Uterus (tissue), 4 donors: ENCODE results near the gene L2HGDH. TPM values are rescaled to one million over a fixed set of nuclear protein-coding genes. Genes with fewer than 3 reads are reported as not detected.
A peak's percentile ranks its signal among the peaks of the same experiment; 100 is the strongest.

Experiments
- DNase-seq, 2 donors: peaks; one replicate each; pipeline ENCODE4 v3.0.0-alpha.2; 2019 to 2020
- H3K27ac ChIP-seq, 2 donors: fragments of 200-600 bp; sonication (generic); 1 replicate in 1 of 2; 2 replicates in 1 of 2; pipeline ENCODE4 v1.5.1; 2016 to 2018
- H3K27me3 ChIP-seq, 2 donors: fragments of 200-600 bp; sonication (generic); one replicate each; pipeline ENCODE4 v1.5.1; 2018 to 2019; ENCODE audit warnings: control low read depth in 1 of 2
- H3K36me3 ChIP-seq, 2 donors: fragments of 200-600 bp; sonication (generic); one replicate each; pipeline ENCODE4 v1.5.1; 2019; ENCODE audit warnings: control low read depth in 1 of 2
- H3K4me1 ChIP-seq, 2 donors: fragments of 200-600 bp; sonication (generic); one replicate each; pipeline ENCODE4 v1.5.1; 2018 to 2019; ENCODE audit warnings: control low read depth in 1 of 2
- H3K4me3 ChIP-seq, 2 donors: fragments of 200-600 bp; sonication (generic); 1 replicate in 1 of 2; 2 replicates in 1 of 2; pipeline ENCODE4 v1.5.1; 2018 to 2019; ENCODE audit warnings: mild to moderate bottlenecking in 1 of 2
- H3K9me3 ChIP-seq, 2 donors: fragments of 200-600 bp; sonication (generic); one replicate each; pipeline ENCODE4 v1.5.1; 2019; ENCODE audit warnings: control low read depth in 1 of 2
- CTCF ChIP-seq, 4 experiments: fragments of 200-600 bp in 2 of 4; fragments of 450-650 bp in 2 of 4; sonication (generic) in 2 of 4; IDR thresholded peaks; one replicate each; pipeline ENCODE4 v1.5.1; 2016 to 2019; ENCODE audit warnings: antibody characterized with exemption in 4 of 4, mild to moderate bottlenecking in 2 of 4, moderate library complexity in 1 of 4
- POLR2A ChIP-seq, 2 donors: fragments of 450-650 bp; IDR thresholded peaks; one replicate each; pipeline ENCODE4 v1.6.1; 2016; ENCODE audit warnings: antibody characterized with exemption in 2 of 2, mild to moderate bottlenecking in 1 of 2, moderate library complexity in 1 of 2
- intact Hi-C: fragments of 100-400 bp; cut with DNase I; formaldehyde crosslinking; loops from one replicate; pipeline ENCODE4 v1.15.1; 2023; ENCODE audit warnings: low total_unique reads
- total RNA-seq, 4 donors: library from RNA; depleted of rRNA in 3 of 4; stranded (reverse); fragments of >200 nt in 3 of 4; gene quantifications; one replicate each; pipeline versions ENCODE4 v1.1.0 to v1.2.4, GENCODE V29; 2014 to 2023
- donor health status: DM: yes; HTN: yes; CAD: no.

L2HGDH gene
- total RNA-seq, 4 donors from 2014 or later = 0.29 to 7.9 (median 2.5) TPM

GRCh38 chr14:50334211-50334610 lies 22.2 kb upstream of the L2HGDH start:
- TF ChIP-seq CTCF (IDR thresholded peaks at IDR 0.05) (no peak), POLR2A (IDR thresholded peaks at IDR 0.05) (no peak)
- Histone ChIP-seq H3K27ac (peak overlapping the region; percentile 76 to 96), H3K36me3 (no peaks in the 10 kb centered on the region), H3K4me1 (peaks cover 3 to 9% of the 10 kb centered on the region in 2 donors), H3K4me3 (no peak overlapping the region), H3K27me3 (no peaks in the 10 kb centered on the region), H3K9me3 (no peaks in the 10 kb centered on the region)
- DNase-seq = no peak
- intact Hi-C loops = no loop called here

- Histone ChIP-seq H3K27me3 (no peaks in the 10 kb centered on the region), H3K27ac (peak overlapping the region; percentile 35 to 64), H3K4me1 (peaks cover 0 to 9% of the 10 kb centered on the region in 2 donors), H3K4me3 (no peak overlapping the region), H3K36me3 (no peaks in the 10 kb centered on the region), H3K9me3 (no peaks in the 10 kb centered on the region)
- peak; percentile 81 to 92 for DNase-seq
- no peak for TF ChIP-seq CTCF (IDR thresholded peaks at IDR 0.05)
- no peak for TF ChIP-seq POLR2A (IDR thresholded peaks at IDR 0.05)
- intact Hi-C loops = no loop called here
Measured at GRCh38 chr14:50333014-50333509, 21.0 kb upstream of the L2HGDH start.

GRCh38 chr14:50331596-50331995 lies 19.6 kb upstream of the L2HGDH start:
- H3K36me3 ChIP-seq = no peaks in the 10 kb centered on the region
- no peak for DNase-seq
- peak overlapping the region; percentile 35 to 64 for H3K27ac ChIP-seq
- intact Hi-C loops = no loop called here
- H3K4me1 ChIP-seq = peaks cover 0 to 9% of the 10 kb centered on the region in 2 donors
- H3K9me3 ChIP-seq = no peaks in the 10 kb centered on the region
- no peak overlapping the region for H3K4me3 ChIP-seq
- no peaks in the 10 kb centered on the region for H3K27me3 ChIP-seq
- TF ChIP-seq POLR2A (IDR thresholded peaks at IDR 0.05) (no peak), CTCF (IDR thresholded peaks at IDR 0.05) (no peak)

GRCh38 chr14:50321009-50321660 lies 9.1 kb upstream of the L2HGDH start:
- Histone ChIP-seq H3K27me3 (no peaks in the 10 kb centered on the region), H3K36me3 (no peaks in the 10 kb centered on the region), H3K9me3 (no peaks in the 10 kb centered on the region), H3K27ac (peak overlapping the region; percentile 62 to 87), H3K4me3 (peak overlapping the region in 1 of 2 donors; percentile 2), H3K4me1 (no peaks in the 10 kb centered on the region)
- TF ChIP-seq POLR2A (IDR thresholded peaks at IDR 0.05) (no peak), CTCF (IDR thresholded peaks at IDR 0.05) (peak; percentile 84 to 93 (median 88))
- intact Hi-C loops = no loop called here
- DNase-seq = peak; percentile 56 to 78

GRCh38 chr14:50320283-50320682 lies 8.3 kb upstream of the L2HGDH start:
- Histone ChIP-seq H3K4me3 (no peak overlapping the region), H3K27me3 (no peaks in the 10 kb centered on the region), H3K36me3 (no peaks in the 10 kb centered on the region), H3K9me3 (no peaks in the 10 kb centered on the region), H3K4me1 (no peaks in the 10 kb centered on the region), H3K27ac (peak overlapping the region; percentile 62 to 87)
- TF ChIP-seq CTCF (IDR thresholded peaks at IDR 0.05) (no peak), POLR2A (IDR thresholded peaks at IDR 0.05) (no peak)
- no peak for DNase-seq
- intact Hi-C loops = no loop called here
